ENCODE measurements around the gene B3GNT2. TPM values are rescaled to one million over a fixed set of nuclear protein-coding genes. Genes with fewer than 3 reads are reported as not detected.

The B3GNT2 gene
- total RNA-seq, 3 donors from 2014 or later: 16.3 to 39.5 (median 25.6) TPM

GRCh38 chr2:62199392-62200125 lies 3.6 kb downstream of the B3GNT2 start:
- intact Hi-C loops (cut with DNase I; ENCODE audit: low total_unique reads): no loop called here
- Histone ChIP-seq H3K4me3 (no peak overlapping the region), H3K36me3 (no peaks in the 10 kb centered on the region), H3K9me3 (no peaks in the 10 kb centered on the region), H3K27me3 (no peaks in the 10 kb centered on the region), H3K27ac (no peak overlapping the region), H3K4me1 (no peaks in the 10 kb centered on the region)
- DNase-seq (ENCODE audit: low spot score in 2 of 2): no peak
- TF ChIP-seq POLR2AphosphoS5 (IDR thresholded peaks at IDR 0.05) (no peak), CTCF (IDR thresholded peaks at IDR 0.05) (no peak), POLR2A (IDR thresholded peaks at IDR 0.05) (no peak)

- no peaks in the 10 kb centered on the region for H3K27me3 ChIP-seq
- H3K4me1 ChIP-seq: no peaks in the 10 kb centered on the region
- H3K9me3 ChIP-seq: no peaks in the 10 kb centered on the region
- no peak overlapping the region for H3K4me3 ChIP-seq
- DNase-seq (ENCODE audit: low spot score in 2 of 2): no peak
- intact Hi-C loops (cut with DNase I; ENCODE audit: low total_unique reads): no loop called here
- no peak for TF ChIP-seq CTCF (IDR thresholded peaks at IDR 0.05)
- TF ChIP-seq POLR2AphosphoS5 (IDR thresholded peaks at IDR 0.05): no peak
- no peak for TF ChIP-seq POLR2A (IDR thresholded peaks at IDR 0.05)
- no peaks in the 10 kb centered on the region for H3K36me3 ChIP-seq
- H3K27ac ChIP-seq: no peak overlapping the region
Measured at GRCh38 chr2:62200291-62200841, 4.5 kb downstream of the B3GNT2 start.

- DNase-seq (ENCODE audit: low spot score in 2 of 2): no peak
- no peak overlapping the region for H3K27ac ChIP-seq
- TF ChIP-seq POLR2AphosphoS5 (IDR thresholded peaks at IDR 0.05) (no peak), CTCF (IDR thresholded peaks at IDR 0.05) (no peak), POLR2A (IDR thresholded peaks at IDR 0.05) (no peak)
Measured at GRCh38 chr2:62200868-62201267, 5.0 kb downstream of the B3GNT2 start.

GRCh38 chr2:62201307-62201706 lies 5.4 kb downstream of the B3GNT2 start:
- H3K4me1 ChIP-seq: no peaks in the 10 kb centered on the region
- no peak overlapping the region for H3K27ac ChIP-seq
- no peak for TF ChIP-seq POLR2AphosphoS5 (IDR thresholded peaks at IDR 0.05)
- no peak for TF ChIP-seq CTCF (IDR thresholded peaks at IDR 0.05)
- TF ChIP-seq POLR2A (IDR thresholded peaks at IDR 0.05): no peak

More at GRCh38 chr2:62200868-62201267, 5.0 kb downstream of the B3GNT2 start:
- intact Hi-C loops (cut with DNase I; ENCODE audit: low total_unique reads): no loop called here
- Histone ChIP-seq H3K4me1 (no peaks in the 10 kb centered on the region), H3K27me3 (no peaks in the 10 kb centered on the region), H3K4me3 (no peak overlapping the region), H3K9me3 (no peaks in the 10 kb centered on the region), H3K36me3 (no peaks in the 10 kb centered on the region)

GRCh38 chr2:62202019-62202722 lies 6.3 kb downstream of the B3GNT2 start:
- no peak for DNase-seq (ENCODE audit: low spot score in 2 of 2)
- no peaks in the 10 kb centered on the region for H3K27me3 ChIP-seq
- no peak overlapping the region for H3K4me3 ChIP-seq
- intact Hi-C loops (cut with DNase I; ENCODE audit: low total_unique reads): no loop called here
- no peaks in the 10 kb centered on the region for H3K9me3 ChIP-seq
- H3K36me3 ChIP-seq: no peaks in the 10 kb centered on the region
- H3K4me1 ChIP-seq: no peaks in the 10 kb centered on the region
- TF ChIP-seq POLR2AphosphoS5 (IDR thresholded peaks at IDR 0.05): no peak
- no peak for TF ChIP-seq CTCF (IDR thresholded peaks at IDR 0.05)
- no peak overlapping the region for H3K27ac ChIP-seq

More at GRCh38 chr2:62201307-62201706, 5.4 kb downstream of the B3GNT2 start:
- no peaks in the 10 kb centered on the region for H3K27me3 ChIP-seq
- no peaks in the 10 kb centered on the region for H3K9me3 ChIP-seq
- no peak for DNase-seq (ENCODE audit: low spot score in 2 of 2)
- intact Hi-C loops (cut with DNase I; ENCODE audit: low total_unique reads): no loop called here
- H3K4me3 ChIP-seq: no peak overlapping the region
- H3K36me3 ChIP-seq: no peaks in the 10 kb centered on the region

All from breast epithelium (tissue), 4 donors.